ENCODE measurements around the gene PLB1. TPM values are rescaled to one million over a fixed set of nuclear protein-coding genes. Genes with fewer than 3 reads are reported as not detected.

PLB1 gene
- total and polyA plus RNA-seq, 9 of the 15 experiments (the other 6 are each of a cell fraction or from before 2014, with no cell fraction given), result 0.01 to 0.09 (median 0.07) TPM; not detected in 2

GRCh38 chr2:28594332-28595108 lies 98.7 kb downstream of the PLB1 start (continued):
- TF ChIP-seq, protein P1, sequence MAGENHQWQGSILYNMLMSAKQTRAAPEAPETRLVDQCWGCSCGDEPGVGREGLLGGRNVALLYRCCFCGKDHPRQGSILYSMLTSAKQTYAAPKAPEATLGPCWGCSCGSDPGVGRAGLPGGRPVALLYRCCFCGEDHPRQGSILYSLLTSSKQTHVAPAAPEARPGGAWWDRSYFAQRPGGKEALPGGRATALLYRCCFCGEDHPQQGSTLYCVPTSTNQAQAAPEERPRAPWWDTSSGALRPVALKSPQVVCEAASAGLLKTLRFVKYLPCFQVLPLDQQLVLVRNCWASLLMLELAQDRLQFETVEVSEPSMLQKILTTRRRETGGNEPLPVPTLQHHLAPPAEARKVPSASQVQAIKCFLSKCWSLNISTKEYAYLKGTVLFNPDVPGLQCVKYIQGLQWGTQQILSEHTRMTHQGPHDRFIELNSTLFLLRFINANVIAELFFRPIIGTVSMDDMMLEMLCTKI (IDR thresholded peaks at IDR 0.05; ENCODE audit: partially characterized antibody), result no peak
- TF ChIP-seq, protein P2, sequence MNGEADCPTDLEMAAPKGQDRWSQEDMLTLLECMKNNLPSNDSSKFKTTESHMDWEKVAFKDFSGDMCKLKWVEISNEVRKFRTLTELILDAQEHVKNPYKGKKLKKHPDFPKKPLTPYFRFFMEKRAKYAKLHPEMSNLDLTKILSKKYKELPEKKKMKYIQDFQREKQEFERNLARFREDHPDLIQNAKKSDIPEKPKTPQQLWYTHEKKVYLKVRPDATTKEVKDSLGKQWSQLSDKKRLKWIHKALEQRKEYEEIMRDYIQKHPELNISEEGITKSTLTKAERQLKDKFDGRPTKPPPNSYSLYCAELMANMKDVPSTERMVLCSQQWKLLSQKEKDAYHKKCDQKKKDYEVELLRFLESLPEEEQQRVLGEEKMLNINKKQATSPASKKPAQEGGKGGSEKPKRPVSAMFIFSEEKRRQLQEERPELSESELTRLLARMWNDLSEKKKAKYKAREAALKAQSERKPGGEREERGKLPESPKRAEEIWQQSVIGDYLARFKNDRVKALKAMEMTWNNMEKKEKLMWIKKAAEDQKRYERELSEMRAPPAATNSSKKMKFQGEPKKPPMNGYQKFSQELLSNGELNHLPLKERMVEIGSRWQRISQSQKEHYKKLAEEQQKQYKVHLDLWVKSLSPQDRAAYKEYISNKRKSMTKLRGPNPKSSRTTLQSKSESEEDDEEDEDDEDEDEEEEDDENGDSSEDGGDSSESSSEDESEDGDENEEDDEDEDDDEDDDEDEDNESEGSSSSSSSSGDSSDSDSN (IDR thresholded peaks at IDR 0.05; ENCODE audit: borderline replicate concordance in 1 of 2, low read depth in 2 of 2, low read length in 2 of 2), result no peak
- 0 out of 2 replicates have a peak, but pooled peaks have one; percentile 13 for TF ChIP-seq CBFA2T3 (IDR thresholded peaks at IDR 0.05)
- TF ChIP-seq REST (IDR thresholded peaks at IDR 0.05; ENCODE audit: borderline replicate concordance), result peak; percentile 85; the same call in 1 of the 2 replicates
- no peak for TF ChIP-seq REST (CRISPR knock-in tag; IDR thresholded peaks at IDR 0.05; ENCODE audit: low read depth)
- peak; percentile 43; the same call in 1 of the 2 replicates for TF ChIP-seq ESRRA (IDR thresholded peaks at IDR 0.05; ENCODE audit: borderline replicate concordance, low read depth)
- no peak for TF ChIP-seq HLTF (IDR thresholded peaks at IDR 0.05)
- TF ChIP-seq ZBTB26 (CRISPR knock-in tag; IDR thresholded peaks at IDR 0.05), result no peak
- peak in 1 of 3 experiments; percentile 28 for TF ChIP-seq YY1 (IDR thresholded peaks at IDR 0.05; ENCODE audit: borderline replicate concordance in 1 of 3, control insufficient read depth in 1 of 3, extremely low read depth in 1 of 3, insufficient read depth in 3 of 3, insufficient read length in 1 of 3, insufficient replicate concordance in 2 of 3, low read depth in 1 of 3, low read length in 2 of 3)
- 0 out of 4 replicates have a peak, but pooled peaks of 1 of the 2 experiments have one; percentile 29 for TF ChIP-seq NRF1 (conservative IDR thresholded peaks at IDR 0.05 in 1 of 2, IDR thresholded peaks at IDR 0.05 in 1 of 2)
- no peak for TF ChIP-seq GTF2E2 (tag; IDR thresholded peaks at IDR 0.05)
- no peak for TF ChIP-seq MTA1 (IDR thresholded peaks at IDR 0.05; ENCODE audit: borderline replicate concordance)

All from K562 (cell line).